GM23338 (cell line): ENCODE data around the gene TMEM141. TPM values are rescaled to one million over a fixed set of nuclear protein-coding genes. Genes with fewer than 3 reads are reported as not detected.

Experiments used
- ATAC-seq: fragments of 200-7000 bp; cut with Tn5 transposase; 3 replicates; pipeline ENCODE4 v1.9.1; 2020
- DNase-seq: peaks from one replicate; pipeline ENCODE4 v3.0.0-alpha.2; 2015; ENCODE audit warnings: low spot score
- H2AFZ ChIP-seq: fragments of 200-600 bp; sonication (generic); 2 replicates; pipeline ENCODE4 v1.8.0; 2016; ENCODE audit warnings: antibody characterized with exemption, mild to moderate bottlenecking, moderate library complexity
- H3F3A ChIP-seq: fragments of 200-600 bp; sonication (generic); replicated peaks from 2 replicates; pipeline ENCODE4 v1.8.0; 2017; ENCODE audit warnings: antibody characterized with exemption, mixed run types, low read depth
- H3K27ac ChIP-seq: fragments of 200-600 bp; sonication (generic); 2 replicates; pipeline ENCODE4 v1.6.1; 2016; ENCODE audit warnings: low read depth
- H3K27me3 ChIP-seq: fragments of 200-600 bp; sonication (generic); 2 replicates; pipeline ENCODE4 v1.8.0; 2016; ENCODE audit warnings: mild to moderate bottlenecking, mixed run types, moderate library complexity; ENCODE audit not compliant: insufficient read depth
- H3K36me3 ChIP-seq: fragments of 200-600 bp; sonication (generic); 2 replicates; pipeline ENCODE4 v1.8.0; 2016; ENCODE audit warnings: mild to moderate bottlenecking; ENCODE audit not compliant: insufficient read depth
- H3K4me1 ChIP-seq: fragments of 200-600 bp; sonication (generic); 2 replicates; pipeline ENCODE4 v1.8.0; 2016; ENCODE audit warnings: mild to moderate bottlenecking, moderate library complexity; ENCODE audit not compliant: insufficient read depth
- H3K4me2 ChIP-seq: fragments of 200-600 bp; sonication (generic); 2 replicates; pipeline ENCODE4 v1.7.1; 2017; ENCODE audit warnings: mixed run types
- H3K4me3 ChIP-seq: fragments of 200-600 bp; sonication (generic); 2 replicates; pipeline ENCODE4 v1.6.1; 2016; ENCODE audit warnings: mixed run types
- H3K79me2 ChIP-seq: fragments of 200-600 bp; sonication (generic); replicated peaks from 2 replicates; pipeline ENCODE4 v1.8.0; 2017; ENCODE audit warnings: mild to moderate bottlenecking; ENCODE audit not compliant: insufficient read depth
- H3K9me2 ChIP-seq: fragments of 200-600 bp; sonication (generic); 2 replicates; pipeline ENCODE4 v1.8.0; 2017; ENCODE audit not compliant: insufficient read depth
- H4K20me1 ChIP-seq: fragments of 200-600 bp; sonication (generic); replicated peaks from 2 replicates; pipeline ENCODE4 v1.8.0; 2017; ENCODE audit warnings: mild to moderate bottlenecking; ENCODE audit not compliant: insufficient read depth
- H3K27ac Mint-ChIP-seq: 2 replicates; pipeline ENCODE4 v1.8.0; 2020; ENCODE audit warnings: inconsistent platforms, mild to moderate bottlenecking, moderate library complexity, mixed read lengths
- H3K27me3 Mint-ChIP-seq: 3 replicates; pipeline ENCODE4 v1.8.0; 2022; ENCODE audit warnings: low read depth, mild to moderate bottlenecking, moderate library complexity, mixed read lengths, inconsistent platforms; ENCODE audit not compliant: insufficient read depth, poor library complexity
- H3K36me3 Mint-ChIP-seq: 3 replicates; pipeline ENCODE4 v1.8.0; 2021; ENCODE audit warnings: low read depth, mild to moderate bottlenecking, inconsistent platforms, moderate library complexity, mixed read lengths
- H3K4me1 Mint-ChIP-seq: 3 replicates; pipeline ENCODE4 v1.8.0; 2020; ENCODE audit warnings: mild to moderate bottlenecking, inconsistent platforms, mixed read lengths
- H3K4me3 Mint-ChIP-seq: 3 replicates; pipeline ENCODE4 v1.8.0; 2021; ENCODE audit warnings: moderate library complexity, mild to moderate bottlenecking, inconsistent platforms, mixed read lengths
- H3K9me3 Mint-ChIP-seq: 3 replicates; pipeline ENCODE4 v1.8.0; 2020; ENCODE audit warnings: moderate library complexity, mild to moderate bottlenecking, inconsistent platforms, mixed read lengths
- CTCF ChIP-seq, 2 experiments: fragments of 200-600 bp in 1 of 2; sonication (generic) in 1 of 2; conservative IDR thresholded peaks; 2 replicates each; pipeline versions ENCODE4 v1.5.1 to v1.6.1; 2016 to 2017; ENCODE audit warnings: antibody characterized with exemption in 2 of 2, low read depth in 2 of 2, mild to moderate bottlenecking in 2 of 2, moderate library complexity in 1 of 2
- ETS1 ChIP-seq: IDR thresholded peaks from 2 replicates; pipeline ENCODE4 v1.6.1; 2016; ENCODE audit warnings: antibody characterized with exemption
- EZH2phosphoT487 ChIP-seq: fragments of 200-600 bp; sonication (generic); IDR thresholded peaks from one replicate; pipeline ENCODE4 v1.8.1; 2018; ENCODE audit warnings: antibody characterized with exemption; ENCODE audit not compliant: unreplicated experiment
- REST ChIP-seq: IDR thresholded peaks from one replicate; pipeline ENCODE4 v1.6.1; 2018; ENCODE audit warnings: antibody characterized with exemption; ENCODE audit not compliant: unreplicated experiment
- ZNF114 ChIP-seq: fragments of 250-450 bp; sonication (Bioruptor Pico); IDR thresholded peaks from 2 replicates; pipeline ENCODE4 v1.5.0; 2020; ENCODE audit warnings: mild to moderate bottlenecking, moderate library complexity
- ZNF462 ChIP-seq: fragments of 250-450 bp; sonication (Bioruptor Pico); IDR thresholded peaks from 2 replicates; pipeline ENCODE4 v1.5.0; 2020; ENCODE audit warnings: mild to moderate bottlenecking, moderate library complexity
- polyA plus RNA-seq: library from polyadenylated mRNA; unstranded; fragments of >200 nt; fragmentation: Nextera tagmentation; extraction: Ambion mirVana; gene quantifications from 2 replicates; pipeline ENCODE4 v1.2.1, GENCODE V29; 2016
- total RNA-seq: library from RNA; depleted of rRNA; stranded (reverse); fragments of >200 nt; shearing (Covaris generic); gene quantifications from 2 replicates; pipeline ENCODE4 v1.2.3, GENCODE V29; 2014

Gene TMEM141
- total and polyA plus RNA-seq, 2 experiments from 2014 or later, result 71.4 to 90.5 TPM

- no peak for TF ChIP-seq ZNF462 (CRISPR knock-in tag)
These were observed 45.6 kb upstream of the TMEM141 start (continued) for GRCh38 chr9:136745389-136746154.

- no peak for DNase-seq
- Histone ChIP-seq H3K4me1 (no peaks in the 10 kb centered on the region), H3K4me2 (no peak overlapping the region), H3K36me3 (no peaks in the 10 kb centered on the region), H3K27me3 (no peaks in the 10 kb centered on the region), H3K79me2 (no peaks in the 10 kb centered on the region), H3K9me2 (no peaks in the 10 kb centered on the region), H3K4me3 (no peak overlapping the region), H2AFZ (no peak overlapping the region), H4K20me1 (no peaks in the 10 kb centered on the region), H3F3A (no peaks in the 10 kb centered on the region), H3K27ac (no peak overlapping the region)
- no peaks in the 10 kb centered on the region; the same call in 2 of the 3 replicates for H3K9me3 Mint-ChIP-seq
- ATAC-seq, result no peak
- H3K27ac Mint-ChIP-seq, result no peak overlapping the region
- peaks cover 4% of the 10 kb centered on the region for H3K27me3 Mint-ChIP-seq
- no peak overlapping the region for H3K4me3 Mint-ChIP-seq
- H3K36me3 Mint-ChIP-seq, result no peaks in the 10 kb centered on the region
- peaks cover 2% of the 10 kb centered on the region; the same call in 1 of the 3 replicates for H3K4me1 Mint-ChIP-seq
- no peak for TF ChIP-seq REST
- no peak for TF ChIP-seq ZNF114 (CRISPR knock-in tag)
- TF ChIP-seq CTCF (conservative IDR thresholded peaks at IDR 0.05; ENCODE audit: low read depth in 2 of 2), result no peak
- TF ChIP-seq ETS1, result no peak
- TF ChIP-seq EZH2phosphoT487, result no peak
These were observed 45.0 kb upstream of the TMEM141 start for GRCh38 chr9:136746155-136746490.
